ENCODE data around the gene CHST7. TPM values are rescaled to one million over a fixed set of nuclear protein-coding genes. Genes with fewer than 3 reads are reported as not detected.

CHST7 gene
- total and polyA plus RNA-seq, 2 of the 8 experiments (the other 6 are each of a cell fraction or from before 2014, with no cell fraction given), result 7.9 to 14.1 TPM

GRCh38 chrX:46602468-46603102, 29.0 kb downstream of the CHST7 start (continued):
- no peak for TF ChIP-seq SUZ12 (IDR thresholded peaks at IDR 0.05; ENCODE audit: low read length)
- no peak for TF ChIP-seq PHF8 (conservative IDR thresholded peaks at IDR 0.05; ENCODE audit: low read depth, low read length)
- no peak for TF ChIP-seq BACH1 (IDR thresholded peaks at IDR 0.05; ENCODE audit: low read length)
- TF ChIP-seq SIN3A (conservative IDR thresholded peaks at IDR 0.05 in 1 of 2, IDR thresholded peaks at IDR 0.05 in 1 of 2; ENCODE audit: low read depth in 1 of 2, low read length in 2 of 2), result no peak
- no peak for TF ChIP-seq TAF1 (IDR thresholded peaks at IDR 0.05; ENCODE audit: low read depth, low read length)
- no peak for TF ChIP-seq HDAC2 (IDR thresholded peaks at IDR 0.05; ENCODE audit: borderline replicate concordance in 1 of 2, low read depth in 2 of 2, low read length in 2 of 2)

Data from H1 (cell line).